Trophoblast cell (in vitro differentiated cells and primary cell): ENCODE measurements around the gene TNFAIP2.

ENCODE experiments used
- DNase-seq, 2 donors: peaks; one replicate each; pipeline ENCODE4 v3.0.0-alpha.2; 2016
- H2AFZ ChIP-seq: 2 replicates; pipeline ENCODE4 v1.6.1; 2013; ENCODE audit warnings: low read length, moderate library complexity, mild to moderate bottlenecking; ENCODE audit not compliant: insufficient read depth, poor library complexity
- H2AK5ac ChIP-seq: 2 replicates; pipeline ENCODE4 v1.6.1; 2013; ENCODE audit warnings: mild to moderate bottlenecking, low read length
- H2BK120ac ChIP-seq: 2 replicates; pipeline ENCODE4 v1.6.1; 2013; ENCODE audit warnings: low read length, mild to moderate bottlenecking, moderate library complexity; ENCODE audit not compliant: insufficient read depth, poor library complexity
- H2BK12ac ChIP-seq: 2 replicates; pipeline ENCODE4 v1.6.1; 2013; ENCODE audit warnings: mild to moderate bottlenecking, low read length, moderate library complexity
- H2BK5ac ChIP-seq: 2 replicates; pipeline ENCODE4 v1.6.1; 2013; ENCODE audit warnings: low read length, low read depth, moderate library complexity, mild to moderate bottlenecking; ENCODE audit not compliant: poor library complexity
- H3K14ac ChIP-seq: 2 replicates; pipeline ENCODE4 v1.6.1; 2013; ENCODE audit warnings: mild to moderate bottlenecking, low read length
- H3K18ac ChIP-seq: 2 replicates; pipeline ENCODE4 v1.6.1; 2013; ENCODE audit warnings: mild to moderate bottlenecking, low read length
- H3K23ac ChIP-seq: 2 replicates; pipeline ENCODE4 v1.6.1; 2013; ENCODE audit warnings: low read length
- H3K27ac ChIP-seq: 2 replicates; pipeline ENCODE4 v1.5.1; 2013; ENCODE audit warnings: low read depth, mild to moderate bottlenecking, inconsistent platforms, low read length, moderate library complexity
- H3K27me3 ChIP-seq: 2 replicates; pipeline ENCODE4 v1.6.1; 2013; ENCODE audit warnings: inconsistent platforms, mild to moderate bottlenecking, low read length, moderate library complexity; ENCODE audit not compliant: insufficient read depth
- H3K36me3 ChIP-seq, 2 experiments: 1 replicate in 1 of 2; 2 replicates in 1 of 2; pipeline ENCODE4 v1.6.1; 2013; ENCODE audit warnings: low read length in 2 of 2, mild to moderate bottlenecking in 2 of 2, moderate library complexity in 1 of 2; ENCODE audit not compliant: insufficient read depth in 2 of 2, control insufficient read depth in 1 of 2
- H3K4ac ChIP-seq: 2 replicates; pipeline ENCODE4 v1.6.1; 2013; ENCODE audit warnings: low read depth, mild to moderate bottlenecking, low read length, moderate library complexity
- H3K4me1 ChIP-seq, 2 experiments: 1 replicate in 1 of 2; 2 replicates in 1 of 2; pipeline ENCODE4 v1.6.1; 2013; ENCODE audit warnings: low read length in 2 of 2, mild to moderate bottlenecking in 2 of 2, moderate library complexity in 1 of 2; ENCODE audit not compliant: insufficient read depth in 2 of 2, control insufficient read depth in 1 of 2
- H3K4me2 ChIP-seq: 2 replicates; pipeline ENCODE4 v1.6.1; 2013; ENCODE audit warnings: inconsistent platforms, mild to moderate bottlenecking, low read length, moderate library complexity
- H3K4me3 ChIP-seq: 2 replicates; pipeline ENCODE4 v1.5.1; 2013; ENCODE audit warnings: mild to moderate bottlenecking, low read depth, low read length, inconsistent platforms
- H3K79me1 ChIP-seq: one replicate; pipeline ENCODE4 v1.6.1; 2013; ENCODE audit warnings: low read length
- H3K79me2 ChIP-seq: 2 replicates; pipeline ENCODE4 v1.6.1; 2013; ENCODE audit warnings: low read length, mild to moderate bottlenecking; ENCODE audit not compliant: control insufficient read depth, insufficient read depth, poor library complexity
- H3K9ac ChIP-seq: 2 replicates; pipeline ENCODE4 v1.6.1; 2013; ENCODE audit warnings: mild to moderate bottlenecking, low read length
- H3K9me3 ChIP-seq: 2 replicates; pipeline ENCODE4 v1.6.1; 2013; ENCODE audit warnings: low read depth, mild to moderate bottlenecking, control low read depth, inconsistent platforms, low read length; ENCODE audit not compliant: insufficient read depth
- H4K12ac ChIP-seq: 2 replicates; pipeline ENCODE4 v1.6.1; 2013; ENCODE audit warnings: low read depth, mild to moderate bottlenecking, low read length, moderate library complexity
- H4K8ac ChIP-seq: 2 replicates; pipeline ENCODE4 v1.6.1; 2013; ENCODE audit warnings: low read depth, mild to moderate bottlenecking, low read length, moderate library complexity
- H4K91ac ChIP-seq: one replicate; pipeline ENCODE4 v1.6.1; 2013; ENCODE audit warnings: low read depth, mild to moderate bottlenecking, low read length, moderate library complexity
- WGBS: extraction: QIAGEN DNeasy Blood & Tissue Kit; methylation state at CpG from one replicate; pipeline ENCODE4 v1.1.7; 2013; ENCODE audit warnings: missing lambda C conversion rate; ENCODE audit not compliant: insufficient read length, insufficient coverage; ENCODE audit errors: extremely low coverage; 5-methylcytosine and 5-hydroxymethylcytosine counted together

The TNFAIP2 gene

DNA sequence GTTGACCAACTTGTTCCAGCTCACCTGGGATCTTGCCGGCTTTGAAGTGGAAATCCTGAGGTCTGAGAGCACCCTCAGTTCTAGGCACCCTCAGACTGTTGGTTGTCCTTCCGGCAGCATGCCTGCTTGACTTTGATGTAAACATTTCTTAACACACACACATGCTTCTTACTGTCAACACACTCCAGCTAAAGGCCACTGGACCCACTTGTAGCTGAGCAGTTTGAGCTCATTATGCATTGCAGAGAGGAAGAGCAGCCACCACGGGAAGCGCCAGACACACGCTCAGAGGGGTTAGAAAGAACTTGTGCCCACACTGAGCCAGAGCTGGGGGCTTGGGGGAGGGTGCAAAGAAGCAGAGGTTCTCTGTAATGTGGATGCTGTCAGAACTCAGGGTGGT lies 55.8 kb downstream of the TNFAIP2 start:
- no peak overlapping the region for H4K91ac ChIP-seq
- no peak overlapping the region for H2BK12ac ChIP-seq
- DNase-seq, result no peak
- H2AFZ ChIP-seq, result no peak overlapping the region
- H3K23ac ChIP-seq, result no peak overlapping the region
- no peak overlapping the region for H3K27ac ChIP-seq
- no peak overlapping the region for H4K8ac ChIP-seq
- H3K79me2 ChIP-seq, result no peaks in the 10 kb centered on the region
- no peak overlapping the region for H3K18ac ChIP-seq
- H3K4me3 ChIP-seq, result no peak overlapping the region
- H4K12ac ChIP-seq, result no peak overlapping the region
- H3K4ac ChIP-seq, result no peak overlapping the region
- H3K9me3 ChIP-seq, result peaks cover 8% of the 10 kb centered on the region
- H3K4me2 ChIP-seq, result no peak overlapping the region
- H2BK120ac ChIP-seq, result no peak overlapping the region
- H3K27me3 ChIP-seq, result no peaks in the 10 kb centered on the region
- no peaks in the 10 kb centered on the region for H3K4me1 ChIP-seq
- H3K79me1 ChIP-seq, result no peaks in the 10 kb centered on the region
- H2AK5ac ChIP-seq, result no peak overlapping the region
- WGBS, result no CpG with 5 or more reads among the region's 5 CpGs
- no peak overlapping the region for H3K14ac ChIP-seq
- H2BK5ac ChIP-seq, result no peak overlapping the region
- no peak overlapping the region for H3K9ac ChIP-seq
- no peaks in the 10 kb centered on the region for H3K36me3 ChIP-seq

DNA sequence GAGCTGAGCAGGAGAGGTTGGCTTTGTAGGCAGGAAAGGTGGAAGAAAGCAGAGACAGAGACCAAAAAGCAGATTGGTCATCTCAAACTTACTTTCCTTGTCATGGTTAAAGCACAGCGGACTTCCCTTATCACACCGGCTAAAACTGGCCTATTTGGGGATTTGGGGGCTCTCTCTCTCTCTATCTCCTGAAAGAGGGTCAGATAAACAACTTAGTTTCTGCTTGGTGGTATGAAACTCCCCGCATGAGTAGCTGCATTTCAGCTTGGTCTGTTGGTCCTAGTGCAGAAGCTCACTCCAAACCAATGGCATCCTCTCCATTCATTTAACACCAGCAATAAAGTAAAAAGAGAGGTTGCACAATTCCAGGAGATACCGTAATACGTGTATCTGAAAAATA lies 57.1 kb downstream of the TNFAIP2 start:
- H3K23ac ChIP-seq, result no peak overlapping the region
- no peak overlapping the region for H4K12ac ChIP-seq
- H3K4me1 ChIP-seq, result no peaks in the 10 kb centered on the region
- H2BK5ac ChIP-seq, result no peak overlapping the region
- H3K36me3 ChIP-seq, result no peaks in the 10 kb centered on the region
- H3K4me2 ChIP-seq, result no peak overlapping the region
- no peak overlapping the region for H3K14ac ChIP-seq
- H3K79me2 ChIP-seq, result no peaks in the 10 kb centered on the region
- H2BK12ac ChIP-seq, result no peak overlapping the region
- no peak overlapping the region for H2BK120ac ChIP-seq
- H3K79me1 ChIP-seq, result no peaks in the 10 kb centered on the region
- H3K18ac ChIP-seq, result no peak overlapping the region
- H3K9me3 ChIP-seq, result peaks cover 4% of the 10 kb centered on the region
- no peak overlapping the region for H3K27ac ChIP-seq
- H3K9ac ChIP-seq, result no peak overlapping the region
- H4K8ac ChIP-seq, result no peak overlapping the region
- DNase-seq, result peak in 1 of 2 donors; percentile 25
- H3K27me3 ChIP-seq, result no peaks in the 10 kb centered on the region
- no CpG with 5 or more reads among the region's 5 CpGs for WGBS
- H2AK5ac ChIP-seq, result no peak overlapping the region
- no peak overlapping the region for H3K4me3 ChIP-seq
- H4K91ac ChIP-seq, result no peak overlapping the region
- H3K4ac ChIP-seq, result no peak overlapping the region
- no peak overlapping the region for H2AFZ ChIP-seq

- no peak overlapping the region for H2BK120ac ChIP-seq
- no peak overlapping the region for H2BK12ac ChIP-seq
- no peaks in the 10 kb centered on the region for H3K9me3 ChIP-seq
- no peak overlapping the region for H3K27ac ChIP-seq
- H4K8ac ChIP-seq, result no peak overlapping the region
- H3K14ac ChIP-seq, result no peak overlapping the region
- H2BK5ac ChIP-seq, result no peak overlapping the region
- no peak for DNase-seq
- H3K4me1 ChIP-seq, result peaks cover 8 to 11% of the 10 kb centered on the region in 2 experiments
- no peaks in the 10 kb centered on the region for H3K79me2 ChIP-seq
- no peak overlapping the region for H3K18ac ChIP-seq
- H3K9ac ChIP-seq, result no peak overlapping the region
- no peak overlapping the region for H3K4ac ChIP-seq
- no peaks in the 10 kb centered on the region for H3K79me1 ChIP-seq
- H4K12ac ChIP-seq, result no peak overlapping the region
- no CpG with 5 or more reads among the region's 12 CpGs for WGBS
- no peaks in the 10 kb centered on the region for H3K36me3 ChIP-seq
- H3K27me3 ChIP-seq, result peaks cover 6% of the 10 kb centered on the region
- no peak overlapping the region for H3K4me3 ChIP-seq
- H3K23ac ChIP-seq, result no peak overlapping the region
- H2AK5ac ChIP-seq, result no peak overlapping the region
- no peak overlapping the region for H4K91ac ChIP-seq
- H2AFZ ChIP-seq, result no peak overlapping the region
- H3K4me2 ChIP-seq, result no peak overlapping the region
Observed at GRCh38 chr14:103184046-103184445, 60.8 kb downstream of the TNFAIP2 start.

- Histone ChIP-seq H2AK5ac (no peak overlapping the region), H3K27me3 (peaks cover 14% of the 10 kb centered on the region), H3K9ac (no peak overlapping the region), H3K79me2 (no peaks in the 10 kb centered on the region), H3K36me3 (no peaks in the 10 kb centered on the region), H3K9me3 (no peaks in the 10 kb centered on the region), H4K91ac (no peak overlapping the region), H3K4me2 (no peak overlapping the region), H2AFZ (no peak overlapping the region), H4K8ac (no peak overlapping the region), H3K4ac (no peak overlapping the region), H2BK120ac (no peak overlapping the region), H2BK5ac (no peak overlapping the region), H3K14ac (no peak overlapping the region), H3K23ac (no peak overlapping the region), H3K4me1 (peaks cover 8 to 14% of the 10 kb centered on the region in 2 experiments), H2BK12ac (no peak overlapping the region), H3K4me3 (no peak overlapping the region), H3K18ac (no peak overlapping the region), H3K27ac (no peak overlapping the region), H4K12ac (no peak overlapping the region), H3K79me1 (no peaks in the 10 kb centered on the region)
- no CpG with 5 or more reads among the region's 13 CpGs for WGBS
- peak in 1 of 2 donors; percentile 86 for DNase-seq
Observed at GRCh38 chr14:103185051-103186029, 62.1 kb downstream of the TNFAIP2 start.
